Endometrial microvascular endothelial cells (primary cell): ENCODE data around the gene CLIP3. TPM values are rescaled to one million over a fixed set of nuclear protein-coding genes. Genes with fewer than 3 reads are reported as not detected.
"Not testable (repeated sequence)": the region's sequence is repeated elsewhere in the genome, so short reads cannot be mapped to it uniquely, and the experiment has no call there.

Experiments used
- in situ Hi-C: cut with HindIII; loops from 2 replicates; pipeline ENCODE4 v1.10.0; 2017; ENCODE audit warnings: low sequenced_read_pairs, low pct_unique_long_range_greater_than_20kb; ENCODE audit errors: inconsistent ontology term
- total RNA-seq: library from RNA; depleted of rRNA; stranded (reverse); fragments of >200 nt; gene quantifications from one replicate; pipeline ENCODE4 v1.2.3, GENCODE V29; 2015; ENCODE audit errors: inconsistent ontology term

The CLIP3 gene
- total RNA-seq, 1 donor from 2014 or later = 5.9 TPM

- in situ Hi-C loops = no loop called here
Observed at GRCh38 chr19:36051637-36052036, 19.0 kb upstream of the CLIP3 start.

GRCh38 chr19:36051236-36051635, 18.6 kb upstream of the CLIP3 start:
- in situ Hi-C loops = no loop called here

DNA sequence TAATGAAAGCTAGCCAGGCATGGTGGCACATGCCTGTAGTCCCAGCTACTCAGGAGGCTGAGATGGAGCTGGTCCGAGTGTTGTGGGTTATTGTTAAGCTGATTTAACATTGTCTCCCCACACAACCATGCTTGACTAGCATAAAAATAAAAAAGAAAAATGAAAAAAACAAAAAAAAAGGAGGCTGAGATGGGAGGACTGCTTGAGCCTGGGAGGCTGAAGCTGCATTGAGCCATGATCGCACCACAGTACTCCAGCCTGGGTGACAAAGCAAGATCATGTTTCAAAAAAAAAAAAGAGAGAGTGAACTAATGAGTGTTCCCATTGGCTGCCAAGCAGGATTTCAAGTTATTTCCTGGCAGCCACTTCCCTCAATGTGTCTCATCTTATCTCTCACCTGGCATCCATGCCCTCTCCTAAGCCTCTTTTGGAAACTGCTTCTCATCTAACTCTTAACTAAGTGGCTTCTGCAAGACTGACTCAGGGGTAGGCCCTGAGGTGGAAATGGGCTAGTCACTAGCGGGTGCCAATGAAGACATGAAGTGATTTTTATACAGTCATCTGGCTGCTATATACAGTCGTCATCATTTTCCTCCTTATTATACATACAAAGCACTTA, 16.5 kb upstream of the CLIP3 start:
- in situ Hi-C loops = no loop called here

- in situ Hi-C loops = no loop called here
Observed at GRCh38 chr19:36047835-36048234, 15.2 kb upstream of the CLIP3 start.

DNA sequence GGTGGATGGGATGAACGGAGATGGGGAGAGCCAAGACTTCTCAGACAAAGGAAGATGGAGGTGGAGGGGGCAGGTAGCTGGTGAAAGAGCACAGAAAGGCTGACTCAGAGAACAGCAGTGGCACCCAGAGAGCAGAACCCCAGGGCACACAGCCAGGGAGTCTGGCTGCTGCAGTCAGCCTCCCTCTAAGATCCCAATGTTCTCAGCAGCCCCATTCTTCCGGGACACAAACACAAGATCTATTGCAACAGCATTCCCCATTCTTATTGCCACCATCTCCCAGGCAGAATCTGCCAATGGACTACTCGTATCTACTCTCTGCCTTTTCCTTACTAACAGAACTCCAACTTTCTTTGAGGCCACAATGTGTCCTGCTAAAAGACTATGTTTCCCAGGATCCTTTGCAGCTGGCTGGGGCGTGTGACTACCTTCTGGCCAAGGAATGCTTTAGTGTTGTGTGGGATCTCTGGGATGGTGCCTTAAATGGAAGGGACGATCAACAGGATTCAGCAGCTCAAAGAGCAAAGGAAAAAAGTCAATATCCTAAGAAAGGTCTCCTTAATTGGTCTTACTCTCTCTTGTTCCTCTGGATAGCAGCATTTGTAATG, 13.9 kb upstream of the CLIP3 start:
- in situ Hi-C loops = no loop called here

DNA sequence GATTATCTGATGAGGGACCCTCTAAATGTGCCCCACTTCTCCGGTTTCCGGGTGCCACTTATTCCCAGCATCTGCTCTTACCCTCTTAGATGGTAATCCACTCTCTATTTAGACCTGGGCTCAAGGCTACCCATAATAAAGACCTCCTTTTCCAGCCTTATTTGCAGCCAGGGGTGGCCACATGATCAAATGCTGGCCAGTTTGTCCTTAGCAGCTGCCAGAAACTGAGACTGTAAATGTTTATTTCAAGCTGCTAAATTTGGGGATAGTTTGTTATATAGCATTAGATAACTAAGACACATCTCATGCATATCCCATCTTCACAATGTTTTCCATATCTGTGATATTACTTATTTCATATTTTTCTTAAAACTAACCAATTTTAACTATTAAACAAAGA, 11.3 kb upstream of the CLIP3 start:
- in situ Hi-C loops = no loop called here

GRCh38 chr19:36041831-36042230, 9.2 kb upstream of the CLIP3 start:
- in situ Hi-C loops = no loop called here

DNA sequence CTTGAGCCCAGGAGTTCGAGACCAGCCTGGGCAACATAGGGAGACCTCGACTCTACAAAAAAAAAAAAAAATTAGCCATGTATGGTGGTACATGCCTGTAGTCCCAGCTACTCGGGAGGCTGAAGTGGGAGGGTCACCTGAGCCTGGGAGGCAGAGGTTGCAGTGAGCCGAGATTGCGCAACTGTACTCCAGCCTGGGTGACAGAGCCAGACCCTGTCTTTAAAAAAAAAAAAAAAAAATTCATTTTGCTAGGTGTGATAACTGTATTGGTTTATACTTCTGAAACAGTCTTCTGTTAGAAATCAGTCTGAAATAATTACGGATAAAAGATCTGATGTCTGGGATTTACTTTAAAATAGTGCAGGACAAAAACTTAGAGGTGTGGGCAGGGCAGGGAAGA, 8.4 kb upstream of the CLIP3 start:
- in situ Hi-C loops = not testable (repeated sequence)

GRCh38 chr19:36040495-36040894, 7.8 kb upstream of the CLIP3 start:
- in situ Hi-C loops = no loop called here

GRCh38 chr19:36031308-36031707, 1.4 kb downstream of the CLIP3 start:
- in situ Hi-C loops = no loop called here

DNA sequence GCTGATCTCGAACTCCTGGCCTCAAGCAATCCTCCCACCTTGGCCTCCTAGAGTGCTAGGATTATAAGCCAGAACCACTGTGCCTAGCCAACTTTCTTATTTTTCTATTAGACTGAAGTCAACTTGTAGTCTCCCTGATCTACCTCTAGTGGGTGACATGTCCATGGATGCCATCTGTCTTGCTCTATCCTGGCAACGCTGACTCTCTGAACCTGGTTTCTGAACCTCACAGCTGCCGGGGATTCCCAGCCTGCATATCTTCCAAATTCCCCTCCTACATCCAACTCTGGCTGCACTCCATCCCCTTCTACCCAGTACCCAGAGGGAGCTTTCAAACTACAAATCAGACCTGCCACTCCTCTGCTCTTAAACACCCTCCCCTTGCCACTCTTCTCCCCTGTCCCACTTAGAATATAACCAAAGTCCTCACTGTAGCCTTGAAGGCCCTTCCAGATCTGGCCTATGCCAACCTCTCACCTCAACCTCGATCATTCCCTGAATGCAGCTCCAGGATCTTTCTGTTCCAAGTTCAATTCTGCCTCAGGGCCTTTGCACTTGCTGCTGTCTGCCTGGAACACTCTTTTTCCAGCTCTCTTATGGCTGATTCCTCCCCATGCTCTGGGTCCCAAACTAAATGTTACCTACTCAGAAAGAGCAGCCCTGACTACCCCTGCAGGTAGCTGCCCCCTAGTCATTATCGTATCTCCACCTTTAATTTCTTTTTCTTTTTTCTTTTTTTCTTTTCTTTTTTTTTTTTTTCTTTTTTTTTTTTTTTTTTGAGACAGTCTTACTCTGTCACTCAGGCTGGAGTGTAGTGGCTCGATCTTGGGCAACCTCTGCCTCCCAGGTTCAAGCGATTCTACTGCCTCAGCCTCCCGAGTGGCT, 2.2 kb downstream of the CLIP3 start:
- in situ Hi-C loops = no loop called here

- in situ Hi-C loops = no loop called here
Observed at GRCh38 chr19:36028313-36029041, 4.2 kb downstream of the CLIP3 start.

- in situ Hi-C loops = no loop called here
Observed at GRCh38 chr19:36027696-36028095, 5.0 kb downstream of the CLIP3 start.

GRCh38 chr19:36026091-36026876, 6.4 kb downstream of the CLIP3 start:
- in situ Hi-C loops = no loop called here

GRCh38 chr19:36025541-36025940, 7.1 kb downstream of the CLIP3 start:
- in situ Hi-C loops = no loop called here

- in situ Hi-C loops = no loop called here
Observed at GRCh38 chr19:36023432-36023831, 9.2 kb downstream of the CLIP3 start.

DNA sequence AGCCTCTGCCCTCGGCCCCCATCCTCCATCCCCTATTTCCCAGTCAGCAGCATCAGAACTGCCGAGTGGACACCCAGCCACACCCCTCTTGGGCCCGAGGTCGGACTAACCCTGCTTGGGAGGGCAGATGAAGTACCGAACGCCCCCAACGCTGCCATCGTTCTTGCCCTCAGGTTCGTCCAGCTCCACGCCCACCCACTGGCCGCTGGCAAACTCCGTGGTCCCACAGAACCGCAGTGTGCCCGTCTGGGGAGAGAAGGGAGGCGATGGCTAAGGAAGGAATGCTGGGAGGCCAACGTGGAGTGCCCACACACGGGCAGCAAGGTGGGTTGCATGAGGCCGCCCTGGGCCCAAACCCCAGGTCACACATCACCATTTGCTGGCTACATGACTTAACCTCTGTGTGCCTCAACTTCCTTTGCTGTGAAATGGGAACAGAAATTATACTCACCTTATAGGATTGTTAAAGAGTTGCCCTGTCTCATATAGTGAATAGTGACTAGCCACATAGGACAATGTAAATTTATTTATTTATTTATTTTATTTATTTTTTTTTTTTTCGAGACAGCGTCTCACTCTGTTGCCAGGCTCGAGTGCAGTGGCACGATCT, 13.5 kb downstream of the CLIP3 start:
- in situ Hi-C loops = no loop called here
